Fibroblast of the aortic adventitia (primary cell): ENCODE data around the gene TAP2. TPM values are rescaled to one million over a fixed set of nuclear protein-coding genes. Genes with fewer than 3 reads are reported as not detected.

Experiments used
- DNase-seq: peaks from one replicate; pipeline ENCODE4 v3.0.0-alpha.2; 2010; ENCODE audit warnings: low read depth
- H3K4me3 ChIP-seq: 2 replicates; pipeline ENCODE4 v1.5.1; 2011; ENCODE audit warnings: low read depth, mild to moderate bottlenecking, control low read depth, low read length, moderate library complexity
- CTCF ChIP-seq: IDR thresholded peaks from 2 replicates; pipeline ENCODE4 v1.5.1; 2011; ENCODE audit warnings: mild to moderate bottlenecking, low read length, control low read depth, inconsistent platforms; ENCODE audit not compliant: insufficient read depth
- total RNA-seq: library from RNA; depleted of rRNA; stranded (reverse); fragments of >200 nt; gene quantifications from 2 replicates; pipeline ENCODE4 v1.2.3, GENCODE V29; 2012; ENCODE audit warnings: low replicate concordance

Gene TAP2
- total RNA-seq, 1 donor = 12.4 TPM

- no peak for DNase-seq
- no peak for TF ChIP-seq CTCF
- H3K4me3 ChIP-seq = no peak overlapping the region
These were observed 3.6 kb upstream of the TAP2 start for GRCh38 chr6:32842021-32842650.

- TF ChIP-seq CTCF = no peak
- no peak overlapping the region for H3K4me3 ChIP-seq
- no peak for DNase-seq
These were observed 2.2 kb upstream of the TAP2 start for GRCh38 chr6:32840604-32841246.

- no peak for DNase-seq
- no peak overlapping the region for H3K4me3 ChIP-seq
- no peak for TF ChIP-seq CTCF
These were observed 817 bp upstream of the TAP2 start for GRCh38 chr6:32839356-32839755.

GRCh38 chr6:32837651-32838113, 857 bp downstream of the TAP2 start:
- peak overlapping the region; percentile 90 for H3K4me3 ChIP-seq
- no peak for TF ChIP-seq CTCF
- DNase-seq = no peak

GRCh38 chr6:32836873-32837272, 1.7 kb downstream of the TAP2 start:
- H3K4me3 ChIP-seq = no peak overlapping the region
- DNase-seq = no peak
- TF ChIP-seq CTCF = no peak

- no peak for TF ChIP-seq CTCF
- H3K4me3 ChIP-seq = no peak overlapping the region
- DNase-seq = no peak
These were observed 3.2 kb downstream of the TAP2 start for GRCh38 chr6:32835167-32835893.
